ENCODE results near the gene FAM151A.

DNA sequence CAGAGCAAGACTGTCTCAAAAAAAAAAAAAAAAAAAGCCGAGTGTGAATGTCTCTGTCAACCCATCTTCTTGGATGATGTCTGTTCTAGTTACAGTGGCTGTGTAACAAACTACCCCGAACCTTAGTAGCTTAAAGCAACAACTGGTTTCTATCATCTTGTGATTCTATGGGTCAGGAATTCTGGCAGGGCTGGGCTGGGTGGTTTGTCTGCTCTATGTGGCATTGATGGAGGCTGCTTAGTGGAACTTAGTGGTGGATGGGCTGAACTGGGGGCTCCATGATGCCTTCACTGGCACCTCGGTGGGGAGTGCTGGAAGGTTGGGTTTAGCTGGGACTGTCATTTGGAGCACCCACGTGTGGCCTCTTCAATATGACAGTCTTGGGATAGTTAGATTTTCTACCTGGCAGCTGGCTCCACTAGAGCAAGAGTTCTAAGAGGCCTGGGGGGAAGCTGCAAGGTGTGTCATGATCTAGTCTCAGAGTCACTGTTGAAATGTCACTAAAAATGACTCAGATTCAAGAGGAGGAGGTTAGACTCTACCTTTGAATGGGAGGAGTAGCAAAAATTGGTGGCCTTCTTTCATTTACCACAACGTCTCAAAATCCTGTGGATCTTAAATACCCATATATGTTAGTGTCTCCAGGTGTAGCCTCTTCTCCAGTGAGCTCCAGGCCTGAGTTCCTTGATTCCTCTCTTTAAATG, 56.7 kb downstream of the FAM151A start:
- TF ChIP-seq, protein P1, sequence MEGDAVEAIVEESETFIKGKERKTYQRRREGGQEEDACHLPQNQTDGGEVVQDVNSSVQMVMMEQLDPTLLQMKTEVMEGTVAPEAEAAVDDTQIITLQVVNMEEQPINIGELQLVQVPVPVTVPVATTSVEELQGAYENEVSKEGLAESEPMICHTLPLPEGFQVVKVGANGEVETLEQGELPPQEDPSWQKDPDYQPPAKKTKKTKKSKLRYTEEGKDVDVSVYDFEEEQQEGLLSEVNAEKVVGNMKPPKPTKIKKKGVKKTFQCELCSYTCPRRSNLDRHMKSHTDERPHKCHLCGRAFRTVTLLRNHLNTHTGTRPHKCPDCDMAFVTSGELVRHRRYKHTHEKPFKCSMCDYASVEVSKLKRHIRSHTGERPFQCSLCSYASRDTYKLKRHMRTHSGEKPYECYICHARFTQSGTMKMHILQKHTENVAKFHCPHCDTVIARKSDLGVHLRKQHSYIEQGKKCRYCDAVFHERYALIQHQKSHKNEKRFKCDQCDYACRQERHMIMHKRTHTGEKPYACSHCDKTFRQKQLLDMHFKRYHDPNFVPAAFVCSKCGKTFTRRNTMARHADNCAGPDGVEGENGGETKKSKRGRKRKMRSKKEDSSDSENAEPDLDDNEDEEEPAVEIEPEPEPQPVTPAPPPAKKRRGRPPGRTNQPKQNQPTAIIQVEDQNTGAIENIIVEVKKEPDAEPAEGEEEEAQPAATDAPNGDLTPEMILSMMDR (IDR thresholded peaks at IDR 0.05): no peak
- TF ChIP-seq POLR2A (IDR thresholded peaks at IDR 0.05): no peak

Data from testis (tissue), 2 donors.